GM23338 (cell line): ENCODE data around the gene CRHR1. TPM values are rescaled to one million over a fixed set of nuclear protein-coding genes. Genes with fewer than 3 reads are reported as not detected.

Experiments
- ATAC-seq: fragments of 200-7000 bp; cut with Tn5 transposase; 3 replicates; pipeline ENCODE4 v1.9.1; 2020
- DNase-seq: peaks from one replicate; pipeline ENCODE4 v3.0.0-alpha.2; 2015; ENCODE audit warnings: low spot score
- H2AFZ ChIP-seq: fragments of 200-600 bp; sonication (generic); 2 replicates; pipeline ENCODE4 v1.8.0; 2016; ENCODE audit warnings: antibody characterized with exemption, mild to moderate bottlenecking, moderate library complexity
- H3F3A ChIP-seq: fragments of 200-600 bp; sonication (generic); replicated peaks from 2 replicates; pipeline ENCODE4 v1.8.0; 2017; ENCODE audit warnings: antibody characterized with exemption, mixed run types, low read depth
- H3K27ac ChIP-seq: fragments of 200-600 bp; sonication (generic); 2 replicates; pipeline ENCODE4 v1.6.1; 2016; ENCODE audit warnings: low read depth
- H3K27me3 ChIP-seq: fragments of 200-600 bp; sonication (generic); 2 replicates; pipeline ENCODE4 v1.8.0; 2016; ENCODE audit warnings: mild to moderate bottlenecking, mixed run types, moderate library complexity; ENCODE audit not compliant: insufficient read depth
- H3K36me3 ChIP-seq: fragments of 200-600 bp; sonication (generic); 2 replicates; pipeline ENCODE4 v1.8.0; 2016; ENCODE audit warnings: mild to moderate bottlenecking; ENCODE audit not compliant: insufficient read depth
- H3K4me1 ChIP-seq: fragments of 200-600 bp; sonication (generic); 2 replicates; pipeline ENCODE4 v1.8.0; 2016; ENCODE audit warnings: mild to moderate bottlenecking, moderate library complexity; ENCODE audit not compliant: insufficient read depth
- H3K4me2 ChIP-seq: fragments of 200-600 bp; sonication (generic); 2 replicates; pipeline ENCODE4 v1.7.1; 2017; ENCODE audit warnings: mixed run types
- H3K4me3 ChIP-seq: fragments of 200-600 bp; sonication (generic); 2 replicates; pipeline ENCODE4 v1.6.1; 2016; ENCODE audit warnings: mixed run types
- H3K79me2 ChIP-seq: fragments of 200-600 bp; sonication (generic); replicated peaks from 2 replicates; pipeline ENCODE4 v1.8.0; 2017; ENCODE audit warnings: mild to moderate bottlenecking; ENCODE audit not compliant: insufficient read depth
- H3K9me2 ChIP-seq: fragments of 200-600 bp; sonication (generic); 2 replicates; pipeline ENCODE4 v1.8.0; 2017; ENCODE audit not compliant: insufficient read depth
- H4K20me1 ChIP-seq: fragments of 200-600 bp; sonication (generic); replicated peaks from 2 replicates; pipeline ENCODE4 v1.8.0; 2017; ENCODE audit warnings: mild to moderate bottlenecking; ENCODE audit not compliant: insufficient read depth
- H3K27ac Mint-ChIP-seq: 2 replicates; pipeline ENCODE4 v1.8.0; 2020; ENCODE audit warnings: inconsistent platforms, mild to moderate bottlenecking, moderate library complexity, mixed read lengths
- H3K27me3 Mint-ChIP-seq: 3 replicates; pipeline ENCODE4 v1.8.0; 2022; ENCODE audit warnings: low read depth, mild to moderate bottlenecking, moderate library complexity, mixed read lengths, inconsistent platforms; ENCODE audit not compliant: insufficient read depth, poor library complexity
- H3K36me3 Mint-ChIP-seq: 3 replicates; pipeline ENCODE4 v1.8.0; 2021; ENCODE audit warnings: low read depth, mild to moderate bottlenecking, inconsistent platforms, moderate library complexity, mixed read lengths
- H3K4me1 Mint-ChIP-seq: 3 replicates; pipeline ENCODE4 v1.8.0; 2020; ENCODE audit warnings: mild to moderate bottlenecking, inconsistent platforms, mixed read lengths
- H3K4me3 Mint-ChIP-seq: 3 replicates; pipeline ENCODE4 v1.8.0; 2021; ENCODE audit warnings: moderate library complexity, mild to moderate bottlenecking, inconsistent platforms, mixed read lengths
- H3K9me3 Mint-ChIP-seq: 3 replicates; pipeline ENCODE4 v1.8.0; 2020; ENCODE audit warnings: moderate library complexity, mild to moderate bottlenecking, inconsistent platforms, mixed read lengths
- CREB1 ChIP-seq: fragments of 250-450 bp; sonication (Bioruptor Pico); IDR thresholded peaks from 2 replicates; pipeline ENCODE4 v1.5.0; 2020; ENCODE audit warnings: low read depth, mild to moderate bottlenecking, moderate library complexity
- CTCF ChIP-seq, 2 experiments: fragments of 200-600 bp in 1 of 2; sonication (generic) in 1 of 2; conservative IDR thresholded peaks; 2 replicates each; pipeline versions ENCODE4 v1.5.1 to v1.6.1; 2016 to 2017; ENCODE audit warnings: antibody characterized with exemption in 2 of 2, low read depth in 2 of 2, mild to moderate bottlenecking in 2 of 2, moderate library complexity in 1 of 2
- EZH2 ChIP-seq: fragments of 200-600 bp; sonication (generic); IDR thresholded peaks from one replicate; pipeline ENCODE4 v1.8.0; 2017; ENCODE audit warnings: antibody characterized with exemption, mild to moderate bottlenecking, low read depth; ENCODE audit not compliant: unreplicated experiment
- EZH2phosphoT487 ChIP-seq: fragments of 200-600 bp; sonication (generic); IDR thresholded peaks from one replicate; pipeline ENCODE4 v1.8.1; 2018; ENCODE audit warnings: antibody characterized with exemption; ENCODE audit not compliant: unreplicated experiment
- JUNB ChIP-seq: IDR thresholded peaks from one replicate; pipeline ENCODE4 v1.6.1; 2016; ENCODE audit warnings: antibody characterized with exemption; ENCODE audit not compliant: unreplicated experiment
- NANOG ChIP-seq: IDR thresholded peaks from 2 replicates; pipeline ENCODE4 v1.6.1; 2016; ENCODE audit warnings: antibody characterized with exemption, borderline replicate concordance
- STAT1 ChIP-seq: IDR thresholded peaks from one replicate; pipeline ENCODE4 v1.6.1; 2016; ENCODE audit warnings: antibody characterized with exemption; ENCODE audit not compliant: unreplicated experiment
- polyA plus RNA-seq: library from polyadenylated mRNA; unstranded; fragments of >200 nt; fragmentation: Nextera tagmentation; extraction: Ambion mirVana; gene quantifications from 2 replicates; pipeline ENCODE4 v1.2.1, GENCODE V29; 2016
- total RNA-seq: library from RNA; depleted of rRNA; stranded (reverse); fragments of >200 nt; shearing (Covaris generic); gene quantifications from 2 replicates; pipeline ENCODE4 v1.2.3, GENCODE V29; 2014

The CRHR1 gene
- total and polyA plus RNA-seq, 2 experiments from 2014 or later = 0.19 to 0.76 TPM

GRCh38 chr17:45818699-45819098 is 34.6 kb downstream of the CRHR1 start:
- TF ChIP-seq EZH2phosphoT487 (no peak), STAT1 (no peak), CTCF (conservative IDR thresholded peaks at IDR 0.05; ENCODE audit: low read depth in 2 of 2) (no peak), NANOG (no peak)
- Histone ChIP-seq H3K9me2 (no peaks in the 10 kb centered on the region), H3K79me2 (no peaks in the 10 kb centered on the region), H4K20me1 (no peaks in the 10 kb centered on the region), H3K4me3 (no peak overlapping the region), H3F3A (no peaks in the 10 kb centered on the region), H3K27me3 (no peaks in the 10 kb centered on the region), H3K4me1 (no peaks in the 10 kb centered on the region), H3K4me2 (no peak overlapping the region), H3K36me3 (no peaks in the 10 kb centered on the region), H3K27ac (no peak overlapping the region), H2AFZ (no peak overlapping the region)
- ATAC-seq (no peak), DNase-seq (no peak)
- Mint-ChIP-seq H3K27me3 (peaks cover 30% of the 10 kb centered on the region), H3K36me3 (no peaks in the 10 kb centered on the region), H3K27ac (no peak overlapping the region), H3K4me3 (no peak overlapping the region), H3K9me3 (no peaks in the 10 kb centered on the region), H3K4me1 (no peaks in the 10 kb centered on the region; the same call in 2 of the 3 replicates)

GRCh38 chr17:45819632-45820031 is 35.5 kb downstream of the CRHR1 start:
- H3K36me3 ChIP-seq = no peaks in the 10 kb centered on the region
- ATAC-seq = no peak
- no peak overlapping the region for H3K27ac ChIP-seq
- TF ChIP-seq CREB1 (CRISPR knock-in tag) = no peak
- no peak for TF ChIP-seq EZH2
- TF ChIP-seq JUNB = no peak
- TF ChIP-seq EZH2phosphoT487 = no peak
- no peak for TF ChIP-seq CTCF (conservative IDR thresholded peaks at IDR 0.05; ENCODE audit: low read depth in 2 of 2)
- Mint-ChIP-seq H3K9me3 (no peaks in the 10 kb centered on the region), H3K27me3 (peaks cover 25% of the 10 kb centered on the region), H3K4me3 (no peak overlapping the region), H3K36me3 (no peaks in the 10 kb centered on the region), H3K4me1 (no peaks in the 10 kb centered on the region; the same call in 2 of the 3 replicates), H3K27ac (no peak overlapping the region)
- no peaks in the 10 kb centered on the region for H4K20me1 ChIP-seq
- H3K27me3 ChIP-seq = no peaks in the 10 kb centered on the region
- H3K4me3 ChIP-seq = no peak overlapping the region
- no peaks in the 10 kb centered on the region for H3K9me2 ChIP-seq
- no peak for DNase-seq
- no peak overlapping the region for H2AFZ ChIP-seq
- no peaks in the 10 kb centered on the region for H3K4me1 ChIP-seq
- H3F3A ChIP-seq = no peaks in the 10 kb centered on the region
- H3K79me2 ChIP-seq = no peaks in the 10 kb centered on the region
- H3K4me2 ChIP-seq = no peak overlapping the region
